CD4-positive, alpha-beta T cell (primary cell): ENCODE measurements around the gene SLC24A2. TPM values are rescaled to one million over a fixed set of nuclear protein-coding genes. Genes with fewer than 3 reads are reported as not detected.

ENCODE experiments used
- ATAC-seq: fragments of 200-7000 bp; cut with Tn5 transposase; one replicate; pipeline ENCODE4 v1.10.0; 2022; ENCODE audit warnings: mild to moderate bottlenecking; ENCODE audit not compliant: poor library complexity
- CTCF ChIA-PET: fragments of 350-600 bp; sonication (Branson Sonifier 250); formaldehyde crosslinking; loops from one replicate; lab custom pipeline; 2021; ENCODE audit warnings: antibody characterized with exemption, inconsistent platforms; lab: Charles Lee
- POLR2A ChIA-PET: fragments of 350-600 bp; sonication (Branson Sonifier 250); formaldehyde crosslinking; loops from one replicate; lab custom pipeline; 2021; ENCODE audit warnings: antibody characterized with exemption, inconsistent platforms; lab: Charles Lee
- DNase-seq, 14 experiments: peaks; one replicate each; pipeline ENCODE4 v3.0.0-alpha.2; 2013 to 2020; ENCODE audit warnings: mixed read lengths in 2 of 14
- H3K27ac ChIP-seq, 2 donors: one replicate each; pipeline versions ENCODE4 v1.5.1 to v1.7.0; 2013; ENCODE audit warnings: low read length in 2 of 2, low read depth in 1 of 2, mild to moderate bottlenecking in 1 of 2
- H3K27me3 ChIP-seq, 2 experiments: 1 replicate in 1 of 2; 2 replicates in 1 of 2; pipeline versions ENCODE4 v1.6.1 to v1.7.0; 2013; ENCODE audit warnings: low read length in 2 of 2, control low read depth in 1 of 2, mild to moderate bottlenecking in 1 of 2, moderate library complexity in 1 of 2; ENCODE audit not compliant: insufficient read depth in 2 of 2, control insufficient read depth in 1 of 2
- H3K36me3 ChIP-seq: one replicate; pipeline ENCODE4 v1.6.1; 2013; ENCODE audit warnings: low read length, control low read depth; ENCODE audit not compliant: insufficient read depth
- H3K4me1 ChIP-seq: one replicate; pipeline ENCODE4 v1.6.1; 2013; ENCODE audit warnings: low read length, control low read depth; ENCODE audit not compliant: insufficient read depth
- H3K4me3 ChIP-seq: one replicate; pipeline ENCODE4 v1.5.1; 2013; ENCODE audit warnings: mild to moderate bottlenecking, low read length, moderate library complexity
- H3K9me3 ChIP-seq, 2 experiments: 1 replicate in 1 of 2; 2 replicates in 1 of 2; pipeline versions ENCODE4 v1.6.1 to v1.7.0; 2013; ENCODE audit warnings: low read length in 2 of 2, mild to moderate bottlenecking in 2 of 2, control low read depth in 1 of 2, moderate library complexity in 1 of 2; ENCODE audit not compliant: control insufficient read depth in 1 of 2, insufficient read depth in 1 of 2
- H3K27ac Mint-ChIP-seq: one replicate; pipeline ENCODE4 v1.8.0; 2020; ENCODE audit warnings: mixed read lengths
- H3K27me3 Mint-ChIP-seq: one replicate; pipeline ENCODE4 v1.8.0; 2021; ENCODE audit warnings: mixed read lengths
- H3K36me3 Mint-ChIP-seq: one replicate; pipeline ENCODE4 v1.8.0; 2021; ENCODE audit warnings: low read depth, mixed read lengths
- H3K4me1 Mint-ChIP-seq: one replicate; pipeline ENCODE4 v1.8.0; 2021; ENCODE audit warnings: low read depth, mixed read lengths
- H3K4me3 Mint-ChIP-seq: one replicate; pipeline ENCODE4 v1.8.0; 2020; ENCODE audit warnings: mild to moderate bottlenecking, mixed read lengths
- H3K9me3 Mint-ChIP-seq: one replicate; pipeline ENCODE4 v1.8.0; 2020; ENCODE audit warnings: mixed read lengths
- CTCF ChIP-seq: fragments of 200-600 bp; IDR thresholded peaks from one replicate; pipeline ENCODE4 v1.8.0; 2022; ENCODE audit warnings: antibody characterized with exemption, mild to moderate bottlenecking
- intact Hi-C, 2 experiments: fragments of 100-400 bp; cut with DNase I in 1 of 2; cut with micrococcal nuclease in 1 of 2; formaldehyde crosslinking; loops; one replicate each; pipeline versions ENCODE4 v1.15.1 to v1.9.0; 2023 to 2025; cut with DNase I, micrococcal nuclease
- total RNA-seq, 174 experiments: library from RNA in 2 of 174; stranded (reverse) in 2 of 174; gene quantifications; one replicate each; pipeline ENCODE4 v1.2.3 and lab custom pipeline; 2021 to 2026

Gene SLC24A2
- total RNA-seq, 2 experiments from 2014 or later, result not detected

DNA sequence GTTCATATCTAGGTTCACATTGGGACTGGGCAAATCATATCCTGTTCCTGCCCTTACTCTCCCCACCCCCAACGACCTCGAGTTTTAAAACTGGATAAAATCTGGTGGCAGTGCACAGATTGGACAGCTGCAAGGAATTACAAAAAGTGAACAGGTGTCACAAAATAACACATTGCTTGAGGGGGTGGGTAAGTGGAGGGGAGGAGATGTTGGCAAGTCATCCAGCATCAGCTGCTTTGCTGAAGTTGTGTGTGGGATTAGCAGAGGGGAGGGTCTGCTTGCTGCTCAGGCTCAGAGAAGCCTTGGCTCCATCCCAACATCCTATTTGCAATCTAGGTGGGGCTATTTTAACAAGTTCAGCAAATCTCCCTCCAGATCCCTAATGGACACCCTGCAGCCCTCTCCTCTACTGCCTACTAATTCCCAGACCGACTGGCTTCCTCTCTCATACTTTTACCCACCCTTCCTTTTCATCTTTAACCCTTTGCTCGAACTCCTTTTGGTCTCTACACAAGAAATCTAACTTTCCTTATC lies 39.8 kb upstream of the SLC24A2 start:
- no peaks in the 10 kb centered on the region for H3K36me3 Mint-ChIP-seq
- no peak overlapping the region for H3K27ac Mint-ChIP-seq
- peaks cover 3% of the 10 kb centered on the region for H3K9me3 Mint-ChIP-seq
- H3K4me1 ChIP-seq, result no peaks in the 10 kb centered on the region
- no peak overlapping the region for H3K4me3 Mint-ChIP-seq
- ATAC-seq, result no peak
- DNase-seq, result no peak
- H3K36me3 ChIP-seq, result no peaks in the 10 kb centered on the region
- intact Hi-C loops, result no loop called here
- H3K4me3 ChIP-seq, result no peak overlapping the region
- H3K4me1 Mint-ChIP-seq, result no peaks in the 10 kb centered on the region
- ChIA-PET POLR2A (no interaction called here), CTCF (no interaction called here)
- H3K27me3 ChIP-seq, result peaks cover 0 to 6% of the 10 kb centered on the region in 2 experiments
- no peak for TF ChIP-seq CTCF
- no peak overlapping the region for H3K27ac ChIP-seq
- H3K9me3 ChIP-seq, result peaks cover 0 to 6% of the 10 kb centered on the region in 2 experiments
- H3K27me3 Mint-ChIP-seq, result peaks cover 13% of the 10 kb centered on the region

GRCh38 chr9:19816769-19817168 lies 27.9 kb upstream of the SLC24A2 start:
- H3K4me3 ChIP-seq, result no peak overlapping the region
- no peak for ATAC-seq
- no peak overlapping the region for H3K27ac ChIP-seq
- H3K4me1 ChIP-seq, result no peaks in the 10 kb centered on the region
- peaks cover 18% of the 10 kb centered on the region for H3K9me3 Mint-ChIP-seq
- no peaks in the 10 kb centered on the region for H3K4me1 Mint-ChIP-seq
- H3K27me3 ChIP-seq, result no peaks in the 10 kb centered on the region
- TF ChIP-seq CTCF, result no peak
- POLR2A ChIA-PET, result no interaction called here
- peaks cover 38% of the 10 kb centered on the region for H3K27me3 Mint-ChIP-seq
- H3K4me3 Mint-ChIP-seq, result no peak overlapping the region
- DNase-seq, result no peak
- CTCF ChIA-PET, result no interaction called here
- H3K27ac Mint-ChIP-seq, result no peak overlapping the region
- H3K36me3 Mint-ChIP-seq, result no peaks in the 10 kb centered on the region
- H3K9me3 ChIP-seq, result peaks cover 0 to 14% of the 10 kb centered on the region in 2 experiments
- intact Hi-C loops, result no loop called here
- no peaks in the 10 kb centered on the region for H3K36me3 ChIP-seq

DNA sequence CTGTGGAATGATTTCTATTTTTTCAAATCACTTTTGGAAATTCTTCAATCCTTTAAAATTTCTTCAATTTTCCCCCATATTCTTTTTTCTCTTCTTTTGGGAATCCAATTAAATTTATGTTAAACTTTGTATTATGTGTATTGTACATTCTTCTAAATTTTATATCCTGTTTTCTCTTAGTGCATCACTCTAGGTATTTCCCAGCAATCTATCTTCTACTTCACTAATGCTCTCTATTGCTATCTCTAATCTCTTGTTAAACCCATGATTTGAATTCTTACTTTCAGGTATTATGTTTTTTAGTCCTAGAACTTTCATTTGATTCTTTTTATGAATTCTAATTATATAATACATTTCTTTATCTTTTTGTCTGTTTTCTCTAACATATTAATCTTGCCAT lies 23.4 kb upstream of the SLC24A2 start:
- CTCF ChIA-PET, result no interaction called here
- ATAC-seq, result no peak
- Histone ChIP-seq H3K4me3 (no peak overlapping the region), H3K9me3 (peaks cover 0 to 8% of the 10 kb centered on the region in 2 experiments), H3K27me3 (peaks cover 0 to 4% of the 10 kb centered on the region in 2 experiments), H3K27ac (no peak overlapping the region), H3K4me1 (no peaks in the 10 kb centered on the region), H3K36me3 (no peaks in the 10 kb centered on the region)
- Mint-ChIP-seq H3K36me3 (no peaks in the 10 kb centered on the region), H3K4me1 (no peaks in the 10 kb centered on the region), H3K9me3 (peaks cover 7% of the 10 kb centered on the region), H3K27me3 (peaks cover 43% of the 10 kb centered on the region), H3K4me3 (no peak overlapping the region), H3K27ac (no peak overlapping the region)
- POLR2A ChIA-PET, result no interaction called here
- DNase-seq, result no peak
- intact Hi-C loops, result no loop called here
- no peak for TF ChIP-seq CTCF
